ENCODE data around the gene PTPRN2. TPM values are rescaled to one million over a fixed set of nuclear protein-coding genes. Genes with fewer than 3 reads are reported as not detected.
A peak's percentile ranks its signal among the peaks of the same experiment; 100 is the strongest.

PTPRN2 gene
- total and polyA plus RNA-seq, 8 donors: 12.2 to 49.2 (median 31.8) TPM

DNA sequence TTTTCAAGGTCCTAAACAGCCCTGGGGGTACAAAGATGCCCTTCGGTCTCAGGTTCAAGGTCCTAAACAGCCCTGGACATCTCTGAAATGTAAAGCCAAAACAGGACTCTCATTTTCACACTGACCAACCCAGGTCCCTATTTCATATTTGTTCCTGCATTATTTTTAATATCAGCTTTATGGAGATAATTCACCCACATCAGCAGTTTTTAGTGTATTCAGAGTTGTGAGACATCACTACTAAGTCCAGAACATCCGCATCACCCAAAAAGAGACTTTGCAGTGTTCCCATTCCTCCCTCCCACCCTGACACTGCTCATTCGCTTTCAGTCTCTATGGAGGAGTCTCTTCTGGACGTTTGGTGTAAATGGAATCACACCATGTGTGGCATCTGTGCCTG, 420.2 kb downstream of the PTPRN2 start:
- ATAC-seq (no peak), DNase-seq (no peak), FAIRE-seq (no peak)
- intact Hi-C loops (cut with DNase I): no loop called here
- Histone ChIP-seq H3K36me3 (no peaks in the 10 kb centered on the region), H3K27me3 (no peaks in the 10 kb centered on the region), H3K9me3 (no peaks in the 10 kb centered on the region), H3K4me1 (no peaks in the 10 kb centered on the region), H3K27ac (no peak overlapping the region), H3K4me3 (no peak overlapping the region)
- TF ChIP-seq, protein P1, sequence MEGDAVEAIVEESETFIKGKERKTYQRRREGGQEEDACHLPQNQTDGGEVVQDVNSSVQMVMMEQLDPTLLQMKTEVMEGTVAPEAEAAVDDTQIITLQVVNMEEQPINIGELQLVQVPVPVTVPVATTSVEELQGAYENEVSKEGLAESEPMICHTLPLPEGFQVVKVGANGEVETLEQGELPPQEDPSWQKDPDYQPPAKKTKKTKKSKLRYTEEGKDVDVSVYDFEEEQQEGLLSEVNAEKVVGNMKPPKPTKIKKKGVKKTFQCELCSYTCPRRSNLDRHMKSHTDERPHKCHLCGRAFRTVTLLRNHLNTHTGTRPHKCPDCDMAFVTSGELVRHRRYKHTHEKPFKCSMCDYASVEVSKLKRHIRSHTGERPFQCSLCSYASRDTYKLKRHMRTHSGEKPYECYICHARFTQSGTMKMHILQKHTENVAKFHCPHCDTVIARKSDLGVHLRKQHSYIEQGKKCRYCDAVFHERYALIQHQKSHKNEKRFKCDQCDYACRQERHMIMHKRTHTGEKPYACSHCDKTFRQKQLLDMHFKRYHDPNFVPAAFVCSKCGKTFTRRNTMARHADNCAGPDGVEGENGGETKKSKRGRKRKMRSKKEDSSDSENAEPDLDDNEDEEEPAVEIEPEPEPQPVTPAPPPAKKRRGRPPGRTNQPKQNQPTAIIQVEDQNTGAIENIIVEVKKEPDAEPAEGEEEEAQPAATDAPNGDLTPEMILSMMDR (IDR thresholded peaks at IDR 0.05): no peak
- WGBS, 2 donors: 77 to 80% methylated on average over 4 of the region's 4 CpGs

DNA sequence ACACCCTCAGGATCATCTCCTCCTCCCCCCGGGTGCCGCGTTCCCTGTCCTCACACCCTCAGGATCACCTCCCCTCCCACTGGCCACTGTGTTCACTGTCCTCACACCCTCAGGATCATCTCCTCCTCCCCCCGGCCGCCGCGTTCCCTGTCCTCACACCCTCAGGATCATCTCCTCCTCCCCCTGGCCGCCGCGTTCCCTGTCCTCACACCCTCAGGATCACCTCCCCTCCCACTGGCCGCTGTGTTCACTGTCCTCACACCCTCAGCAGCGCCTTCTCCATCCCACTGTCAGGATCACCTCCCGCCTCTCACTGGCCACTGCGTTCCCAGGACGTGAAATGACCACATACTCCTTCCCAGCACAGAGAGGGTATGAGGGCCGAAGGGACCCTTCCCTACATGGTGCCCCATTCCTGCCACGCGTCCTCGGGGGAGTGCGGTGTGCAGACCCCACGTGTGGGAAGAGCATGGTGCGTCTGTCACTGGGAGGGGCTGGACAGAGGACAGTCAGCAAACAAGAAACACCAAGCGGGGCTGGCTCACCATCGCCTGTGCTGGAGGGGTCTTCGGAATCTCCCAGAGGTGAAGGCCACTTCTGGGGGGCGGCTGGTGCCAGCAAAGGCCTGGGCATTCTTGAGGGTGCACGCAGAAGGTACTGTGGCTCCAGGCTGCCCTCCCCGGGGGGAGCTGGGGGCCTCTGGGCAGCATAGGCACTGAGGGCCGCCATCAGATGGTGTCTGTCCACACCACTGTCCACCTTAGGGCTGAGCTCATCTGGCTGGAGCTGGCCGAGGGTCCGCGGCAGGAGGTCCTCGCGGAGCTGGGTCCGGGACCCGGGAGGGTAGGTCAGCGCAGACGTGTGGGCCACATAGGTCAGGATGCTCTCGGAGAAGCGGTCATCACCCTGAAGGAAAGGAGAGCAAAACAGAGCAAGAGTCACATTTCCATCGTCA, 421.0 kb downstream of the PTPRN2 start:
- no peaks in the 10 kb centered on the region for H3K9me3 ChIP-seq
- peak in 2 of 6 donors; percentile 20 to 88 for DNase-seq
- WGBS, 2 donors: 89 to 93% methylated on average over 41 of the region's 41 CpGs
- H3K4me3 ChIP-seq: no peak overlapping the region
- TF ChIP-seq, protein P1 (IDR thresholded peaks at IDR 0.05): no peak
- ATAC-seq: no peak
- no peaks in the 10 kb centered on the region for H3K36me3 ChIP-seq
- H3K27ac ChIP-seq: no peak overlapping the region
- intact Hi-C loops (cut with DNase I): no loop called here
- no peaks in the 10 kb centered on the region for H3K4me1 ChIP-seq
- H3K27me3 ChIP-seq: no peaks in the 10 kb centered on the region
- FAIRE-seq: no peak

DNA sequence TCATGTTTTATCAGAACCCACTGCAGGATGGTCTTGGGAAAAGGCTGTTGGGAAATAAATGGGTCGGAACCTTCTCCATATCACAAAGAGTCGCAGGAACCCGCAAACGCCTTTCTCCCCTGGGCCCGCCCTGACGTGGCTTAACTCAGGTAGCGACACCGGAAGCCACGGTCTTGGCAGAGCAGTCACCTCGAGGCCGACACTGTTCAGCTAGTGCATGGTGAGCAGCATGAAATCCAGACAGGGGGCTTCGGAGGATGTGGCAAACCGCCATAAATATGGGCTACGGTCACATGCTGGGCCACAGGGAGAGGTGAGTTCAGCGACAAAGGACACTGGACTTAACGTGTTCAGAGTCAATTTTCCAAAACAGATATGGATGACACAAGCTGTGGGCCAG, 421.9 kb downstream of the PTPRN2 start:
- Histone ChIP-seq H3K4me3 (no peak overlapping the region), H3K36me3 (no peaks in the 10 kb centered on the region), H3K27ac (no peak overlapping the region), H3K4me1 (no peaks in the 10 kb centered on the region), H3K27me3 (no peaks in the 10 kb centered on the region), H3K9me3 (no peaks in the 10 kb centered on the region)
- WGBS, 2 donors: 90 to 93% methylated on average over 16 of the region's 16 CpGs
- no peak for FAIRE-seq
- TF ChIP-seq, protein P1 (IDR thresholded peaks at IDR 0.05): no peak
- DNase-seq: no peak
- ATAC-seq: no peak
- intact Hi-C loops (cut with DNase I): no loop called here

DNA sequence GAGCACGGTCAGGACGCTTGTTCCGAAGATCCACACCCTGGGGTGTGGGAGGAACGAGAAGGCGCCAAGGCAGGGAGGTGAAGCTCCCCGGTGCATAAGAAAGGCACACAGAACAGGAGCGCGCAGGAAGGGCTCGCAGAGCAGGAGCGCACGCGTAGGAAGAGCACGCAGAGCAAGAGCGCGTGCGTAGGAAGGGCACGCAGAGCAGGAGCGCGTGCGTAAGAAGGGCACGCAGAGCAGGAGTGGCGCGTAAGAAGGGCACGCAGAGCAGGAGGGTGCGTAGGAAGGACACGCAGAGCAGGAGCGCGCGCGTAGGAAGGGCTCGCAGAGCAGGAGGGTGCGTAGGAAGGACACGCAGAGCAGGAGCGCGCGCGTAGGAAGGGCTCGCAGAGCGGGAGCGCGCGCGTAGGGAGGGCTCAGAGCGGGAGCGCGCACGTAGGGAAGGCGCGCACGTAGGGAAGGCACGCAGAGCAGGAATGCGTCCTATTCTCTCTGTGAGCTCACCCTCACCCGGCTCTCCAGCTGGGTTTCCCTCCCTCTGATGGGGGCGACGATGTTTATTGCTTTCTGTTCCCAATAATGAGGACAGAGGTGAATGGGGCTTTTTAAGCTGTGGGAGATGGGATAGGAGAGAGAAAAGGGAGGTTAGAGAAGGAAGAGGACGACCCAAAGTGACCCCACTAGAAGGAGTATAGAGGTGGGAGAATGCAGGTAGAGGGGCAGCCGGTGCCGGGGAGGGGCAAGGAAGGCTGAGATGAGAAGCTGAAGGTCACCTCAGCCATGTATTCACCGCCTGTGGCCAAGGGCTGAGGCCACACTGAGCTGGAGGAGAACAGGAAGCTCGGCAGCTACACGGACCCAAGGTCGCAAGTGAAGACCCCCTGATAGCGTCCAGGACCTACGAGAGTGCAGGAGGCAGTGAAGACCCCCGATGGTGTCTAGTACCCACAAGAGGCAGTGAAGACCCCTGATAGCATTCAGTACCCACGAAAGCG, 423.2 kb downstream of the PTPRN2 start:
- H3K4me3 ChIP-seq: no peak overlapping the region
- ATAC-seq (no peak), FAIRE-seq (no peak), DNase-seq (no peak)
- no peaks in the 10 kb centered on the region for H3K36me3 ChIP-seq
- no peak overlapping the region for H3K27ac ChIP-seq
- TF ChIP-seq, protein P1 (IDR thresholded peaks at IDR 0.05): no peak
- H3K4me1 ChIP-seq: no peaks in the 10 kb centered on the region
- no peaks in the 10 kb centered on the region for H3K27me3 ChIP-seq
- WGBS, 2 donors: 77 to 78% methylated on average over 67 of the region's 67 CpGs
- intact Hi-C loops (cut with DNase I): no loop called here
- H3K9me3 ChIP-seq: no peaks in the 10 kb centered on the region
